Type B pancreatic cell (in vitro differentiated cells): ENCODE measurements around the gene MYBL2. TPM values are rescaled to one million over a fixed set of nuclear protein-coding genes. Genes with fewer than 3 reads are reported as not detected.
"Not testable (repeated sequence)": the region's sequence is repeated elsewhere in the genome, so short reads cannot be mapped to it uniquely, and the experiment has no call there.

Experiments
- DNase-seq: peaks from one replicate; pipeline ENCODE4 v3.0.0; 2021; ENCODE audit warnings: mixed read lengths; ENCODE audit not compliant: unreplicated experiment; ENCODE audit errors: extremely low spot score
- H3K27ac Mint-ChIP-seq: 2 replicates; pipeline ENCODE4 v1.8.0; 2021; ENCODE audit warnings: mild to moderate bottlenecking, mixed read lengths
- H3K27me3 Mint-ChIP-seq: 2 replicates; pipeline ENCODE4 v1.8.0; 2021; ENCODE audit warnings: mixed read lengths
- H3K36me3 Mint-ChIP-seq: 2 replicates; pipeline ENCODE4 v1.8.0; 2021; ENCODE audit warnings: mixed read lengths
- H3K4me1 Mint-ChIP-seq: one replicate; pipeline ENCODE4 v1.8.0; 2021; ENCODE audit warnings: mixed read lengths; ENCODE audit not compliant: unreplicated experiment
- H3K4me3 Mint-ChIP-seq: 2 replicates; pipeline ENCODE4 v1.8.0; 2021; ENCODE audit warnings: mild to moderate bottlenecking, mixed read lengths
- H3K9me3 Mint-ChIP-seq: 2 replicates; pipeline ENCODE4 v1.8.0; 2021; ENCODE audit warnings: mixed read lengths
- CTCF ChIP-seq: fragments of 200-600 bp; sonication (generic); conservative IDR thresholded peaks from 2 replicates; pipeline ENCODE4 v1.5.0; 2021; ENCODE audit warnings: antibody characterized with exemption, mild to moderate bottlenecking
- total RNA-seq: library from RNA; stranded (reverse); gene quantifications from 2 replicates; pipeline ENCODE4 v1.2.1, GENCODE V29; 2021; ENCODE audit warnings: low replicate concordance

The MYBL2 gene
- total RNA-seq, 1 donor from 2014 or later: 51.0 TPM

GRCh38 chr20:43755390-43755789 lies 88.5 kb downstream of the MYBL2 start:
- Mint-ChIP-seq H3K4me1 (no peaks in the 10 kb centered on the region), H3K36me3 (no peaks in the 10 kb centered on the region), H3K27ac (no peak overlapping the region), H3K27me3 (peaks cover 39% of the 10 kb centered on the region), H3K9me3 (peaks cover 4% of the 10 kb centered on the region), H3K4me3 (no peak overlapping the region)
- TF ChIP-seq CTCF: no peak
- DNase-seq: no peak

- DNase-seq: no peak
- no peak for TF ChIP-seq CTCF
- no peaks in the 10 kb centered on the region for H3K36me3 Mint-ChIP-seq
- H3K9me3 Mint-ChIP-seq: peaks cover 4% of the 10 kb centered on the region
- no peak overlapping the region for H3K4me3 Mint-ChIP-seq
- H3K27ac Mint-ChIP-seq: no peak overlapping the region
- no peaks in the 10 kb centered on the region for H3K4me1 Mint-ChIP-seq
- H3K27me3 Mint-ChIP-seq: peaks cover 36% of the 10 kb centered on the region
Observed at GRCh38 chr20:43755851-43756250, 88.9 kb downstream of the MYBL2 start.

GRCh38 chr20:43757888-43758287 lies 91.0 kb downstream of the MYBL2 start:
- H3K36me3 Mint-ChIP-seq, DNase-seq, H3K27ac Mint-ChIP-seq, H3K9me3 Mint-ChIP-seq, H3K4me1 Mint-ChIP-seq, H3K4me3 Mint-ChIP-seq: not testable (repeated sequence)
- H3K27me3 Mint-ChIP-seq: peaks cover 19% of the 10 kb centered on the region

- TF ChIP-seq CTCF: no peak
- peaks cover 16% of the 10 kb centered on the region for H3K27me3 Mint-ChIP-seq
- no peaks in the 10 kb centered on the region for H3K36me3 Mint-ChIP-seq
- no peak for DNase-seq
- no peak overlapping the region for H3K4me3 Mint-ChIP-seq
- H3K9me3 Mint-ChIP-seq: no peaks in the 10 kb centered on the region
- no peak overlapping the region for H3K27ac Mint-ChIP-seq
- H3K4me1 Mint-ChIP-seq: peaks cover 7% of the 10 kb centered on the region
Observed at GRCh38 chr20:43761386-43762340, 94.7 kb downstream of the MYBL2 start.

GRCh38 chr20:43762911-43763310 lies 96.0 kb downstream of the MYBL2 start:
- Mint-ChIP-seq H3K27me3 (peaks cover 25% of the 10 kb centered on the region), H3K9me3 (no peaks in the 10 kb centered on the region), H3K4me3 (no peak overlapping the region), H3K27ac (no peak overlapping the region), H3K4me1 (peaks cover 7% of the 10 kb centered on the region), H3K36me3 (no peaks in the 10 kb centered on the region)
- no peak for TF ChIP-seq CTCF
- no peak for DNase-seq

GRCh38 chr20:43765916-43766315 lies 99.0 kb downstream of the MYBL2 start:
- Mint-ChIP-seq H3K4me1 (peaks cover 7% of the 10 kb centered on the region), H3K27ac (no peak overlapping the region), H3K36me3 (no peaks in the 10 kb centered on the region), H3K4me3 (no peak overlapping the region), H3K27me3 (peaks cover 34% of the 10 kb centered on the region), H3K9me3 (no peaks in the 10 kb centered on the region)
- TF ChIP-seq CTCF: no peak
- DNase-seq: no peak
